ENCODE measurements around the gene ZFYVE26. TPM values are rescaled to one million over a fixed set of nuclear protein-coding genes. Genes with fewer than 3 reads are reported as not detected.
"Not testable (repeated sequence)": the region's sequence is repeated elsewhere in the genome, so short reads cannot be mapped to it uniquely, and the experiment has no call there.

Gene ZFYVE26
- total RNA-seq, 1 experiment from 2014 or later, result 23.2 TPM

GRCh38 chr14:67721875-67722274, 94.5 kb downstream of the ZFYVE26 start:
- H3K4me1 ChIP-seq, result no peaks in the 10 kb centered on the region
- Mint-ChIP-seq H3K36me3 (ENCODE audit: insufficient read depth, unreplicated experiment) (no peaks in the 10 kb centered on the region), H3K27me3 (ENCODE audit: insufficient read depth, unreplicated experiment) (no peaks in the 10 kb centered on the region), H3K9me3 (ENCODE audit: unreplicated experiment) (no peaks in the 10 kb centered on the region), H3K4me3 (ENCODE audit: unreplicated experiment) (no peak overlapping the region), H3K27ac (ENCODE audit: unreplicated experiment) (no peak overlapping the region), H3K4me1 (ENCODE audit: low read depth, unreplicated experiment) (peaks cover 10% of the 10 kb centered on the region)
- H3K27me3 ChIP-seq (replicated peaks; ENCODE audit: control insufficient read depth, insufficient read depth, low read length), result no peaks in the 10 kb centered on the region; the same call in 1 of the 2 replicates
- TF ChIP-seq, protein P1, sequence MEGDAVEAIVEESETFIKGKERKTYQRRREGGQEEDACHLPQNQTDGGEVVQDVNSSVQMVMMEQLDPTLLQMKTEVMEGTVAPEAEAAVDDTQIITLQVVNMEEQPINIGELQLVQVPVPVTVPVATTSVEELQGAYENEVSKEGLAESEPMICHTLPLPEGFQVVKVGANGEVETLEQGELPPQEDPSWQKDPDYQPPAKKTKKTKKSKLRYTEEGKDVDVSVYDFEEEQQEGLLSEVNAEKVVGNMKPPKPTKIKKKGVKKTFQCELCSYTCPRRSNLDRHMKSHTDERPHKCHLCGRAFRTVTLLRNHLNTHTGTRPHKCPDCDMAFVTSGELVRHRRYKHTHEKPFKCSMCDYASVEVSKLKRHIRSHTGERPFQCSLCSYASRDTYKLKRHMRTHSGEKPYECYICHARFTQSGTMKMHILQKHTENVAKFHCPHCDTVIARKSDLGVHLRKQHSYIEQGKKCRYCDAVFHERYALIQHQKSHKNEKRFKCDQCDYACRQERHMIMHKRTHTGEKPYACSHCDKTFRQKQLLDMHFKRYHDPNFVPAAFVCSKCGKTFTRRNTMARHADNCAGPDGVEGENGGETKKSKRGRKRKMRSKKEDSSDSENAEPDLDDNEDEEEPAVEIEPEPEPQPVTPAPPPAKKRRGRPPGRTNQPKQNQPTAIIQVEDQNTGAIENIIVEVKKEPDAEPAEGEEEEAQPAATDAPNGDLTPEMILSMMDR (IDR thresholded peaks at IDR 0.05; ENCODE audit: insufficient read depth in 1 of 2, low read depth in 1 of 2, low read length in 1 of 2, severe bottlenecking in 1 of 2, unreplicated experiment in 1 of 2), result no peak
- DNase-seq, result no peak
- no peak overlapping the region for H3K4me3 ChIP-seq (ENCODE audit: low read depth, low read length)
- no peaks in the 10 kb centered on the region; the same call in 1 of the 2 replicates for H3K36me3 ChIP-seq (ENCODE audit: control insufficient read depth, insufficient read depth, low read length)
- H3K9me3 ChIP-seq, result no peaks in the 10 kb centered on the region
- ChIA-PET CTCF (interaction anchor here (0.7 kb wide), 1 partner anchor 17 kb away, joined by 4 read pairs; no protein-coding TSS in a partner anchor), POLR2A (no interaction called here)
- no TSS peak for BruUV-seq (replicated peaks)
- intact Hi-C loops (cut with micrococcal nuclease; ENCODE audit: unreplicated experiment), result no loop called here

DNA sequence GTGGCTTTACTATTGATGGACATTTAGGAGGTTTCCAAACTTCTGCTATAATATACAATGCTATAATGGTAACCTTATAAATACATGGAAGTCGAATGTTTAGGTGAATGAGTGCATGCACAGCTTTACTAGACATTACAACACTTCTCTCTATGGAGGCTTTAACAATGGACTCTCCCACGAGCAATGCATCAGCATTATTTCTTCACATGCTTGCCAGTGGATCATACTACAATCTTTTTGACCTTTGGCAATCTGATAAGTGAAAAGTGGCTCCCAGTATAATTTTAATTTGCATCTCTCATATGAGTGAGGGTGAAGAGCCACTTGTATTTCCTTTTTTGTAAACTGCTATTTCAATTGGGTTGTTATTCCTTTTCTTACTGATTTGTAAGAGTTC, 96.5 kb downstream of the ZFYVE26 start:
- Mint-ChIP-seq H3K27me3 (ENCODE audit: insufficient read depth, unreplicated experiment) (no peaks in the 10 kb centered on the region), H3K4me1 (ENCODE audit: low read depth, unreplicated experiment) (peaks cover 11% of the 10 kb centered on the region), H3K9me3 (ENCODE audit: unreplicated experiment) (no peaks in the 10 kb centered on the region), H3K27ac (ENCODE audit: unreplicated experiment) (no peak overlapping the region), H3K4me3 (ENCODE audit: unreplicated experiment) (no peak overlapping the region), H3K36me3 (ENCODE audit: insufficient read depth, unreplicated experiment) (no peaks in the 10 kb centered on the region)
- ChIA-PET CTCF (no interaction called here), POLR2A (no interaction called here)
- DNase-seq, result no peak
- Histone ChIP-seq H3K4me3 (ENCODE audit: low read depth, low read length) (no peak overlapping the region), H3K4me1 (no peaks in the 10 kb centered on the region), H3K9me3 (no peaks in the 10 kb centered on the region), H3K36me3 (ENCODE audit: control insufficient read depth, insufficient read depth, low read length) (no peaks in the 10 kb centered on the region), H3K27me3 (replicated peaks; ENCODE audit: control insufficient read depth, insufficient read depth, low read length) (no peaks in the 10 kb centered on the region; the same call in 1 of the 2 replicates)
- BruUV-seq (replicated peaks), result no TSS peak
- intact Hi-C loops (cut with micrococcal nuclease; ENCODE audit: unreplicated experiment), result no loop called here
- TF ChIP-seq, protein P1 (IDR thresholded peaks at IDR 0.05; ENCODE audit: insufficient read depth in 1 of 2, low read depth in 1 of 2, low read length in 1 of 2, severe bottlenecking in 1 of 2, unreplicated experiment in 1 of 2), result no peak

DNA sequence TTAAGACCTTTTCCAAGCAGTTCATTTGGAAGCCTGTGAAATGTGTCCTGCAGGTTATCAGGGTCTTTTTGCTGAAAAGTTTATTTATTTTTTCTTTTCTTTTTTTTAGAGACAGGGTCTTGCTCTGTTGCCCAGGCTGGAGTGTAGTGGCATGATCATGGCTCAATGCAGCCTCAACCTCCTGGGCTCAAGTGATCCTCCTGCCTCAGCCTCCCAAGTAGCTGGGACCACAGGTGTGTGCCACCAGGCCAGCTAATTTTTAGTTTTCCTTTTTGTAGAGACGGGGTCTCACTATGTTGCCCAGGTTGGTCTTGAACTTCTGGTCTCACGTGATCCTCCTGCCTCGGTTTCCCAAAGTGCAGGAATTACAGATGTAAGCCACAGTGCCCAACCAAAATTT, 97.0 kb downstream of the ZFYVE26 start:
- intact Hi-C loops (cut with micrococcal nuclease; ENCODE audit: unreplicated experiment); H3K4me3 ChIP-seq (ENCODE audit: low read depth, low read length); H3K9me3 Mint-ChIP-seq (ENCODE audit: unreplicated experiment); H3K27me3 Mint-ChIP-seq (ENCODE audit: insufficient read depth, unreplicated experiment); H3K36me3 ChIP-seq (ENCODE audit: control insufficient read depth, insufficient read depth, low read length); H3K9me3 ChIP-seq; DNase-seq; H3K27me3 ChIP-seq (replicated peaks; ENCODE audit: control insufficient read depth, insufficient read depth, low read length); BruUV-seq (replicated peaks); CTCF ChIA-PET; H3K27ac Mint-ChIP-seq (ENCODE audit: unreplicated experiment); POLR2A ChIA-PET; H3K36me3 Mint-ChIP-seq (ENCODE audit: insufficient read depth, unreplicated experiment); H3K4me3 Mint-ChIP-seq (ENCODE audit: unreplicated experiment); H3K4me1 ChIP-seq: not testable (repeated sequence)
- H3K4me1 Mint-ChIP-seq (ENCODE audit: low read depth, unreplicated experiment), result peaks cover 11% of the 10 kb centered on the region

- Histone ChIP-seq H3K4me3 (ENCODE audit: low read depth, low read length) (no peak overlapping the region), H3K4me1 (no peaks in the 10 kb centered on the region), H3K9me3 (no peaks in the 10 kb centered on the region), H3K36me3 (ENCODE audit: control insufficient read depth, insufficient read depth, low read length) (no peaks in the 10 kb centered on the region), H3K27me3 (replicated peaks; ENCODE audit: control insufficient read depth, insufficient read depth, low read length) (no peaks in the 10 kb centered on the region)
- H3K9me3 Mint-ChIP-seq (ENCODE audit: unreplicated experiment), result no peaks in the 10 kb centered on the region
- no peak overlapping the region for H3K4me3 Mint-ChIP-seq (ENCODE audit: unreplicated experiment)
- intact Hi-C loops (cut with micrococcal nuclease; ENCODE audit: unreplicated experiment), result no loop called here
- ChIA-PET POLR2A (no interaction called here), CTCF (no interaction called here)
- no peak for DNase-seq
- no peaks in the 10 kb centered on the region for H3K27me3 Mint-ChIP-seq (ENCODE audit: insufficient read depth, unreplicated experiment)
- H3K36me3 Mint-ChIP-seq (ENCODE audit: insufficient read depth, unreplicated experiment), result no peaks in the 10 kb centered on the region
- no peak overlapping the region for H3K27ac Mint-ChIP-seq (ENCODE audit: unreplicated experiment)
- TF ChIP-seq, protein P1 (IDR thresholded peaks at IDR 0.05; ENCODE audit: insufficient read depth in 1 of 2, low read depth in 1 of 2, low read length in 1 of 2, severe bottlenecking in 1 of 2, unreplicated experiment in 1 of 2), result no peak
- peaks cover 11% of the 10 kb centered on the region for H3K4me1 Mint-ChIP-seq (ENCODE audit: low read depth, unreplicated experiment)
- BruUV-seq (replicated peaks), result no TSS peak
Observed at GRCh38 chr14:67718265-67718664, 98.1 kb downstream of the ZFYVE26 start.

Measured in Caco-2 (cell line).